TTC549 (cell line): ENCODE data around the gene BMP3.
"Not testable (repeated sequence)": the region's sequence is repeated elsewhere in the genome, so short reads cannot be mapped to it uniquely, and the experiment has no call there.

Experiments used
- FAIRE-seq: peaks from 2 replicates; lab custom pipeline; 2012; peaks lifted over from hg19 to GRCh38; lab: Jason Lieb, UNC

Gene BMP3, protein sequence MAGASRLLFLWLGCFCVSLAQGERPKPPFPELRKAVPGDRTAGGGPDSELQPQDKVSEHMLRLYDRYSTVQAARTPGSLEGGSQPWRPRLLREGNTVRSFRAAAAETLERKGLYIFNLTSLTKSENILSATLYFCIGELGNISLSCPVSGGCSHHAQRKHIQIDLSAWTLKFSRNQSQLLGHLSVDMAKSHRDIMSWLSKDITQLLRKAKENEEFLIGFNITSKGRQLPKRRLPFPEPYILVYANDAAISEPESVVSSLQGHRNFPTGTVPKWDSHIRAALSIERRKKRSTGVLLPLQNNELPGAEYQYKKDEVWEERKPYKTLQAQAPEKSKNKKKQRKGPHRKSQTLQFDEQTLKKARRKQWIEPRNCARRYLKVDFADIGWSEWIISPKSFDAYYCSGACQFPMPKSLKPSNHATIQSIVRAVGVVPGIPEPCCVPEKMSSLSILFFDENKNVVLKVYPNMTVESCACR

DNA sequence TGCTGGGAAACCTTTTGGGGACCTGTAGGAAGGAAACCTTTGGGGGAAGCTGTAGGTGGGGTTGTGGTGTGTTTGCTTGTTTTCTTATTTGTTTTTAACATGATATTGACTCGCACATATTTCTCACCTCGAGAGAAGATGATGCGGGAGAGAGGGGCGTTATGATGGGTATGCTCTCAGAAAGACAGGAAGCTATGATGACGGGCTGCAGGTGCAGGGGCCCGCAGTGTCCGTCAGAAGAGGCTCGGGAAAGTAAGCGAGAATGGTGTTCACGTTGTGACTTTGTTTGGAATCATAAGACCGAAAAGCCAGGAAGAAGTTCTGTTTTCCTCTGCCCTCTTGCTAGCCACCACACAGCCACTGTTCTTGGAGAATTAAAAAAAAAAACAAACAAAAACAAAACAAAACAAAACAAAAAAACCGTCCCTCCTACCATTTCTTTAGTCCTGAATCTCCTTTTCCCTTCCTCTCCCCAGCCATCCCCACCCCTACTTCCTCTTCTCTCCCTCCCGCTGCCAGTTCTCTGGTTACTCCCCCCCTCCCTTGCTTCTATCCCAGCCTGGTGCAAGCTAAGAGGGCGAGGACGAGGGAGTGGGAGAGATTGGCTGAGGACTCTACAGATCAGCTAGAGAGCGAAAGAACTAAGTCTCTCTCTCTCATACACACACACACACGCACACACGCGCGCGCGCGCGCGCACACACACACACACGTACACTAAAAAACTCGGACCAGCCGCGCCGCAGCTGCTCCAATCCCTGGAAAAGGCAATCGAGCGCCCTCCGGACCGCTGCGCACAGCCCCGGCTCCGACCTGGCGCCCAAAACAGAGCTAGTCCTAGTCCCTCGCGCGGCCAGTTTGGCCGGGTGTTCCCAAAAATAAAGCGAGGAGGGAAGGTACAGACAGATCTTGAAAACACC is at the start of gene BMP3:
TSS of gene BMP3 (plus strand) at position 648 of the 920 bp plus-strand sequence. CDS start 577 bp downstream, outside the sequence.
- FAIRE-seq = no peak

DNA sequence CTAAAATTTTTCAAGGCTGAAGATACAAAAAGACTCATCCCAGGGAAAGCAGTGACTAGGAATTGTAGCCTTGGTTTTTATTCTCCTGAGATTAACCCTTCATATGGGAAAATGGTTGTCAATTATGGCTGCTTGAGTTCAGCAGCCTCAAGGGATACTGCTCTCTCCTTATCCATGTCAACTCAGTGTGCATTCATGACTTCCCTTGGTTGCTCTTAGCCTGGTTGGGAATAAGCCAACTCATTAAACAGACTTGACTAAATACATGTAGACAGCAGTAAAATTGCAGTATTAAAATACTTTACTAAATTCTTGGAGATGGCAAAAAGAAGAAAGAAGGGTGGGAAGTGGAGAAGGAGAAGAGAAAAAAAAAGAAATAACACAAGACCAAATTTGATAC is 44.5 kb upstream of the BMP3 start:
- FAIRE-seq = no peak

DNA sequence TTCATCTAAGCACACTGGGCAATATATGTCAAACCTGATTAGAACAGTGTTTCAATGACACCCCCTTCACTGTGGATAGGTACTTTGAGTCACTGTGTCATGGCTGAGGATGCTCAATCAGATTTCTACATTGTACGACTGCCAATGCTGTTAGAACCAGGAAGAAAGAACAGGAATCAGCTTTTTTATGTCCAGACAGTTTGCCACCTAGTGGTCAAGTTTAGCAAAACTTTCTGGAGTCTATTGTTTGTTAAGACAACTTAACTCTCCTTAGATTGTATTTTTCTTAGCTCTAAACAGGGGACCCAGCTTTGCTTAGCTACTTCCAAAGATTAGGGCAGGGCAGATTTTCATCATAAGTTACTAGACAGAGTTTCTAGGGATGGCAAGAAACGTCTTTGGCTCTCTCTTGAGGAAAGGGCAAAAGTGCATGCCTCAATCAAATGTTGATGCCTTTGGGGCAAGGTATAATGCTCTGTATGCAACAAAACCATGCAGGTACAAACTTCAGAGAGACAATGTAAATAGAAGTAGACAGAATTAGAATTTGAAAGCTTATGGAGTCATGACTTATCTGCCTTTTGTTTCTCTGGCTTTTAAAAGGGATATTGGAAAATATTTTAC is 40.5 kb upstream of the BMP3 start:
- FAIRE-seq = no peak

DNA sequence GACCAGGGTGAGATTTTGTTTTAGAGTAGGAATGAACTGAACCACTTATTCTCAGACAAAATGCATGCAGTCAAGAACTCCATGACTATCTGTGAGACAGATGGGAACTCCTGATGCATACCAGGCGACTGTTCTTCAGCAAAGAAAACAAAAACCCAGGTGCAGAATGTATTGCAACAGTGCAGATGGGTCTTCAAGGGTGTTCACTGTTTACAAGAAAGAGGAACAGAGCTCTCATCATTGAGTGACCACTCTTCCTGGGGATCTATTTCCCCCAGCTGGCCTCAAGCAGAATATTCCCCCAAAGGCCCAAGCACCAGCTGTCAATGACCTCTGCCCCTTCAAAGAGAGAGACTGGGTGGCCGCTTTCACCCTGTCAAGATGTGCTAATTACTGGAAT is 39.7 kb upstream of the BMP3 start:
- no peak for FAIRE-seq

DNA sequence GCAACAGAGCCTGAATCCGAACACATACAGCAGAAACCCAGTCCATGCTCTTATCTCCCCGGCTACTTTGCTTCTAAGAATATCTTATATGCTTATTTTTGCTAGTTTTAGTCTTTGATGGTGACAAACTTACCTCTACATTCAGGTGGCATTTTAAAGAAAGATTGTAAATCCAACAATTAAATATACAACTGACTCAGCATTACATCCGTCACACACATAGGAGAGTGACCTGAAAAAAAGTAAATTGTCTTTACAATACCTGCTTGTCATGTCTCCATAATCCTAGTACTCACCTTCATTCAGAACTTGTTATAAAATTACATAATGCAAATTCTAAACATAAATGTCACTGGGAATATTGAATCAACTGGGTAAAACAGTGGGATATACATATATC is 30.6 kb upstream of the BMP3 start:
- FAIRE-seq = no peak

DNA sequence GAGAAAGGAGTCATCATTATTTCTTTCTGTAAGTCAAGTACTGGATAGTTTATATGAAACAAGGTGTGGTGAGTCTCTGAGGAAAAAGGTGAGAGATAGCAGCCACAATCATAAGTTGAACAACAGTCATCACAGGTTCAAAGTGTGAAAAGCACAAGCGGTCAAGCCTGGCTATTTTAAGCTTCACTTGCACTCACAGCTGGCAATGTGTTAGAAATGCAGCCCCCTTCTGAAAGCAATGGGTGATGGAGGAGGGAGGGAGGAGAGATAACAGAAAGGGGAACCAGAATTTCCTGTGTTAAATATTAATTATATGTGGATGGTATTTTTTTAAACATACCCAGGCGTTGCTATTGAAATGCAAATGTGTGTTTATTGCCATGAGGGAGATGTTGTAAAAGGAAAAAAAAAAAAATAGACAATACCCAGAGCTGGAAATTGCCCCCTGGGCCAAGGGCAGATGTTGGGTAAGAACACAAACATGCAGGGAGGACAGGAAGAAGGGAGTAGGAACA is 26.9 kb upstream of the BMP3 start:
- no peak for FAIRE-seq

DNA sequence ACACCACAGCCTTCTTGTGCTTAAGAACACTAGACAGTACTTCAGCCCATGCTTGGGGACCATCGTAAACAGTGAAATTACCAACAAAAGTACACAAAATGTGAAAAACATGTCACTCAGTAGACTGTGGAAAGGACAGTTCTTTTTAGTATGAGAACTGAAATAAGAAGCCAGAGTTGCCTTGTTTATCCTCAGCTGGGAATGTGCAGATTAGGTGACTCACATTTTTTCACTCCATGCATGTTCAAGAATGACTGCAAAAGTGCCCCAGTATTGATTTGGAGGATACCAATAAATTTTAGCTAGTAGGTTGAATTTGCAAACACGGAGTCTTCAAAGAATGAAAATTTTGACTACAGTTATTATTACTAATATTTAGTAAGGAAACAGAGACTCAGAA is 23.1 kb upstream of the BMP3 start:
- FAIRE-seq = no peak

DNA sequence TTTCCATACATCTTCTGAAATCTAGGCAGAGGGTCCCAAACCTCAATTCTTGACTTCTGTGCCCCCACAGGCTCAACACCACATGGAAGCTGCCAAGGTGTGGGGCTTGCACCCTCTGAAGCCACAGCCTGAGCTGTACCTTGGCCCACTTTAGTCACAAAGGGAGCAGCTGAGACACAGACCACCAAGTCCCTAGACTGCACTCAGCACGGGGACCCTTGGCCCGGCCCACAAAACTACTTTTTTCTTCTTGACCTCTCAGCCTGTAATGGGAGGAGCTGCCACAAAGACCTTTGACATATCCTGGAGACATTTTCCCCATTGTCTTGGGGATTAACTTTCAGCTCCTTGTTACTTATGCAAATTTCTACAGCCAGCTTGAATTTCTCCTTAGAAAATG is 13.9 kb upstream of the BMP3 start:
- not testable (repeated sequence) for FAIRE-seq

DNA sequence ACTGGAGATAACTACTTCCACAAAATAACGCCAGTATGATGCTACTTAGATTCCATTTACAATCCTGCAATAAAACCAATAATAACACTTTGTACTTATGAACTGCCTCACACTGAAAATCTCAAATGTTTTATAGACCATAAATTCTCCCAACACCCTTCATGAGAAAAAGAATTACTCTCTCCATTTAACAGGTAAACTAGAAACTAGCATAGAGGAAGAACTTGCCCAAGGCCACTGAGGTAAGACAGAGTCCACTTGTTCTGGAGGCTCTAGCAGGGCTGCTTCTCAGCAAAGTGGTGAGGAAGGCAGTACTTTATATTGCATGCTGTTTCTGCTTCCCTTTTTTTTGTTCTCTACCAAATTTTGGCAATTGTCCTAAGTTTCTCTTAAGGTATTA is 11.5 kb upstream of the BMP3 start:
- no peak for FAIRE-seq

DNA sequence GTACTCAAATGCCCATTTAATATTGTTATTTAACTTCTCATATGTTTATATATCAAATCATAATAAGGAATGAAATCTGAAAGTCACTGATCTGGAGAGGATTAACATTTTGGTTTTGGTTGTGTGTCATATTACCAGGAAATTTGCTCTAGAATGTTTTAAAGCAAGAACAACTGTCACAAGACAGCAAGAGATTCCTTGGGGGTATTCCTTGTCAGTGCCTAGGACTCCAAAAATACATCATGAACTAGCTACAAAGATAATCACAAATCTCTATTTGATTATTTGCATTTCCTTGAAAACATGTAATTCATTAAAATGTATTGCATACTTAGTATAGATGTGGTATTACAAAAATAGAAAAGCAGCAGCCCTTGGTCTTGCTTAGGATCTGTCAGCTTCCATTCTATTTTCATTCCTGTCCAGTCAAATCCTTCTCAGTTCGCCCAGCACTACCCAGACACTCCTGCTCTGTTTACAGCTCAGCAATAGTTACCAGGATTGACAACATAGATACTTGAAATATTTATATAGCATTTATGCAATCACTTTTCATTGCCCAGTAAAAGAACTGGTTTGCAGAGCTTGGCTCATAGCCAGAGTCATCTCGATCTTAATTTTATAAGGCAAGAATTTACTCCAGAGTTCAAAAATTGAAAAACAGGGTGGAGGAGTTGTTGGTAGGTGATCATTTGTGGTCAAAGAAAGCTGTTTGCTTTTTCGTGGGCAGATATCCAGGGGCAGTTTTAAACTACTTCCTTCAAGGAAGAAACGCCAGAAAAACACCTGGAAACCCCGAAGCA is 9.2 kb upstream of the BMP3 start:
- no peak for FAIRE-seq

DNA sequence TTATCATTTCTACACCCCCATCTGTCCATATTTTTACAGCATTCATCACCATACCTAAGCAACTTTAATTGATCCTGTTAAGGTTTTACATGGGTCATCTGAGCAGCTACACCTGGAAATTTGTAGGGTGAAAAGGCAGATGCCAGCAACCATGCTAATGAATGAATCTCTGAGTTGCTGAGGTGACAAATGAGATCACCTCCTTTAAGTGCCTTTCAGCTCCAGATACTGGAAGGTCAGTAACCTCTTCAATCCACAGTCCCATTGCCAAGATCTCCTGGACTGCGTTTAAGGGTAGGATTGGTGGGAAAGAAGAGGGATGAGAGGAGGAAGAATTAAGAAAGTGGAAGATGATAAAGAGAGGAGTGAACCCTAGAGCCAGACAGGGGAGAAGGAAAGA is 8.5 kb upstream of the BMP3 start:
- no peak for FAIRE-seq

DNA sequence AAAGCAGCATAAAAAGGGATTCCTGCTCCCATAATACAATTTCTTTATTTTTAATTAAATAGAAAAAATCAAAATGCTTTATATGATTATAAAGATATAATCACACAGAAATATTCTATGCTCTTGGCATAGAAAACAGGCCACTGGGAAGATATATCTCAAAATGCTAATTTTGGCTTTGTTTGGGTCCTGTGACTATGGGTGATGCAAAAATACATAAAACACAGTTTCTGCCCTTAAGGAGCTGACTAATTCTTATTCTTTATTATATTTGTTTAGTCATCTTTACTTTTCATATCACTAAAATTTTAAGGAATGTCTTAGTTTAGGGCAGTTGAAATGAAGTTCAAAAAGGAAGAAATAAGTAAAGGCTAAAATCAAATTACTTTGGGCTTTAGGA is 7.0 kb upstream of the BMP3 start:
- FAIRE-seq = no peak

DNA sequence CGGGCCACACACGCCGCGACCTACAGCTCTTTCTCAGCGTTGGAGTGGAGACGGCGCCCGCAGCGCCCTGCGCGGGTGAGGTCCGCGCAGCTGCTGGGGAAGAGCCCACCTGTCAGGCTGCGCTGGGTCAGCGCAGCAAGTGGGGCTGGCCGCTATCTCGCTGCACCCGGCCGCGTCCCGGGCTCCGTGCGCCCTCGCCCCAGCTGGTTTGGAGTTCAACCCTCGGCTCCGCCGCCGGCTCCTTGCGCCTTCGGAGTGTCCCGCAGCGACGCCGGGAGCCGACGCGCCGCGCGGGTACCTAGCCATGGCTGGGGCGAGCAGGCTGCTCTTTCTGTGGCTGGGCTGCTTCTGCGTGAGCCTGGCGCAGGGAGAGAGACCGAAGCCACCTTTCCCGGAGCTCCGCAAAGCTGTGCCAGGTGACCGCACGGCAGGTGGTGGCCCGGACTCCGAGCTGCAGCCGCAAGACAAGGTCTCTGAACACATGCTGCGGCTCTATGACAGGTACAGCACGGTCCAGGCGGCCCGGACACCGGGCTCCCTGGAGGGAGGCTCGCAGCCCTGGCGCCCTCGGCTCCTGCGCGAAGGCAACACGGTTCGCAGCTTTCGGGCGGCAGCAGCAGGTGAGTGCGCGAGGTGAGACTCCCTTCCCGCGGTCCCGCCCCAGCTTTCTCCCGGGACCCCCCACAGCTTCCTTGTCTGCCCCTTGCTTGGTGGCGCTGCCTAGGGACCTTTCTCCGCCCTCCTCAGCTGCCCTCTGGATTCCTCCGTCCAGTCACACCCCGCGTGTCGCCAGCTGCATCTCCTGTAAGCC is 678 bp downstream of the BMP3 start:
- FAIRE-seq = no peak

DNA sequence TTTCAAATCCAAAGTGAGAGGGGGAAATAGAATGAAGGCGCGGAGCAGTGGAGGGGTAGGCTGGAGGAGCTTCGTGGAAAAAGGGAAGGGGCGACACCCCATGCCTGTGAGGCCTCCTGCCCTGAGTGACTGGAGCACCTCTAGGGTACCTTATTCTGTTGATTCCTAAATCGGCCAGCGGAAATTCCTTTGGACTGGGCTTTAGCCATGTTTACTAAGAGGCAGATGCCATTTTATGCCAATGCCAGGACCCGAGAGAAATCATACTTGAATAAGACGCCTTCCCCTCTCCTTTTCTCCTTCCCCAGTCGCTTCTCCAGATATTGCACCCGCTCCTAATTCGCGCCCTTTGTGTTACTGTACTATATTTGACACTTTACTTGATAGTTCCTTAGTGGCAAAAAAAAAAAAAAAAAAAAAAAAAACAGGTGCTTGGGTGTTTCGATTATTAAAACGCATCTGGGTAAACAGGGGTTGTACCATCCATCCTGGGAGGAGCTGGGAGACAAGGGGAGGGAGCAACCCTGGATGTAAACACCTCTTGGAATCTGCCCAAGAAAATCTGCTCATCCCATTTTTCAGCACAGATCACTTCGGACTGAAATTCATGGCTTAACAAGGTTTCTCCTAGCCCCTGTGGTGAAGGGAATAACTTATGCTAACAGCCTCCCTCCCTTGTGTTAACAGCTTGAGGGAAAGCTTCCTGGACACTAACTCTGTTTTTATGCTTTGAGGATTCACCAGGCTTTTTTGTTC is 1.5 kb downstream of the BMP3 start:
- FAIRE-seq = no peak

DNA sequence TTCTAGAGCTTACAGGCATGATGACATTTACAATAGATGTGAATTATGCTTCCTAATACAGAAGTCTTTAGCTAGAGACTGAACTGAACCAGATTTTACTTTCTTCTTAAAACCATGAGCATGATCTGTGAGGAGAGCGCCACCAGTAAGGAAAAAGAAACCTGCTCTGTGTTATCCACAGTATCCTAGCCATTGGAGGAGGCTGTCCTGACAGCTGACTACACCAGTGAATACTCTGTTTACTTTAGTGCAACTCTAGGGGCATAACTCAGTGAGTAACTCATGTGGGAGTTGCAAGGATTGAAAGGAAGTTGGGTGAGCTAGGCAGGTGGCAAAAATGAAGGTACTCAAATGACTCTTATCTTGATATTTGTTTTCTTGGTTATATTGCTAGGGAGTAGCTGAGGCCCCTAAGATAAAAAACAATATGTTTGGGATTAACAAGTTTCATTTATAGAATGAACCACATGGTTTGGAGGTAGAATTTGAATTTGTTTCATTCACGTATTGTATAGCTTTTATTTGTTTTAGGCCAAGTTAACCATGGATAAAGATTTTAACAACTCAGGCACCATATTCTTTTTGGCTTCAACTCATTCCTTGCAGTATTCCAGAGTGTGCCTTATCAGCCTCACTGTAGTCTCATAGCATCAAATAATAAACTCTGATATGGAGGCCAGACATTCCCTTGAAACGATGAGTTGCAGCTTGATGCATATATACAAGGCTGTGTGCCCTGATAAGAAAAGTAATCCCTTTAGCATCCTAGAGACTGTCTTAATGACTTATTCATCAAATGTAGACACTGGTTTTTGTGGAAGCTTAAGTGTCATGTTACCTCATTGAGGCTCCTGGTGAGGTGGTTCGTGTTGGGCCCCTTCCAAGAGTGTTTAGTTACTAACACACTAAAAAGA is 2.5 kb downstream of the BMP3 start:
- FAIRE-seq = no peak

DNA sequence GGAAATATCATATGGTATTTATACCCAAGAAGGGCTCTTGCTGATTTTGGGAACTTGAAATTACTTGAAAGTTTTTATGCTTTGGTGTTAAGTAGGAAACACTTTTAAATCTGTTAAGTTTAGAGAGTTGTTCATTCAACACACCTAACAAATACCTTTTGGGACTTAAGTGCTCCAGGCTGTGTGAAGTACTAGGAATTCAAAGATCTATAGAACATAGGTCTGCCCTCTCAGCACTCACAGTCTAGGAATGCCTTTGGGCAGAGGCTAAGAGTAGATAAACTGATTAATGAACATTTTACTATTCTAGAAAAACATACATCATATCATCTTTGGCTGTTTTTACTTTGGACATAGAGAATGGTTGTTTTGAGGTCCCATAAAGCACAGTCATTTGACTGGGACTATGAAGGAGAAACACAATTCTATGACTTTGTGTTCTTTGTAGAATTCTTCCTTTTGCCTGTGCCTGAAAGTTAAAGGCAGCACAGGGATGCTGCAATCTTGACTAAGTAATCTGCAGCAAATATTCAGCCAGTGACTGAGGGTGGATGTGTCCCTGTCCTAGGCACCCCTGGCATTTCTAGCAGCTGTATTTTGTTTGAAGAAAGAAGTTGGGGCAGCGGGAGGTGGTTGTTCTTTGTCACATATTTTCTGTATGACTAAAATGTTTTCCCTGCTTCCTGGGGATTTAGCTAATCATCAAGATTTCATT is 8.3 kb downstream of the BMP3 start:
- FAIRE-seq = no peak

DNA sequence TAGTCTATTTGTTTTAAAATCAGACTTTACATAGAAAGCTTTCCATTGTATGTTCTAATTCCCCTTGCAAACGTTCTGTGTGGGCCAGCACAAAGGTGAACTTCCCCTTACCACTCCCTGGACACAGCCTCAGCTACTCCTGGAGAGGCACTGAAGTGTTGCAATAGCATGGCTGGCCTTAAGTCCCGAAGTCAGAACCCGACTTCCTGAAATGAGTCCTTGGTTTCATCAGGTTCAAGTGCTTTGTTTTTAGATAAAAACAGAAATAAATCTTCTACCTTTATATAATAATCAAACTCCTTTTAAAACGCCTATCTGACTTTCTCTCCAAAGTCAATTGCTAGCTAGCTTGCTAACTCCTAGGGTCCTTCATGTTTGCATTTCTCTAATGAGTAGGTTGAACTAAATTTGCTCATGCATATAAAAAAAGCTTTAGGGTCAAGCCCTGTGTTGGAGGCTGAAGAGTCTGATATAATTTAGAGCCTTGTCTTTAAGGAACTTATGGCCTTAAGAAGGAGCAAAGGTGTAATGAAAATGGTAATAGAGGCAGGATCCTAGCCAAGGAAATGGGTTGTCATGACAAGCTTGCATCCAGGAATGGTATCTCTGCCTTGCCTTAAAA is 9.0 kb downstream of the BMP3 start:
- no peak for FAIRE-seq
